B cell (primary cell): ENCODE data around the gene H19. TPM values are rescaled to one million over a fixed set of nuclear protein-coding genes. Genes with fewer than 3 reads are reported as not detected.
A peak's percentile ranks its signal among the peaks of the same experiment; 100 is the strongest.

Experiments
- ATAC-seq: fragments of 200-7000 bp; cut with Tn5 transposase; one replicate; pipeline ENCODE4 v1.10.0; 2021; ENCODE audit warnings: low read depth, mild to moderate bottlenecking, moderate number of reproducible peaks, moderate library complexity
- CTCF ChIA-PET: fragments of 350-600 bp; sonication (Branson Sonifier 250); formaldehyde crosslinking; loops from one replicate; lab custom pipeline; 2021; ENCODE audit warnings: antibody characterized with exemption, inconsistent platforms; lab: Charles Lee
- POLR2A ChIA-PET: fragments of 350-600 bp; sonication (Branson Sonifier 250); formaldehyde crosslinking; loops from one replicate; lab custom pipeline; 2021; ENCODE audit warnings: antibody characterized with exemption; lab: Charles Lee
- DNase-seq: peaks from one replicate; pipeline ENCODE4 v3.0.0; 2013
- H2AFZ ChIP-seq: 2 replicates; pipeline ENCODE4 v1.6.1; 2012; ENCODE audit warnings: mild to moderate bottlenecking, low read depth, low read length; ENCODE audit not compliant: insufficient read depth, poor library complexity, severe bottlenecking
- H3K27ac ChIP-seq, 2 donors: 1 replicate in 1 of 2; 2 replicates in 1 of 2; pipeline ENCODE4 v1.5.1; 2012 to 2013; ENCODE audit warnings: low read length in 2 of 2, mild to moderate bottlenecking in 2 of 2, moderate library complexity in 1 of 2
- H3K27me3 ChIP-seq, 4 experiments: fragments of 200-600 bp in 1 of 4; sonication (generic) in 1 of 4; replicated peaks in 1 of 4; 1 replicate in 2 of 4; 2 replicates in 2 of 4; pipeline versions ENCODE4 v1.6.1 to v1.7.0; 2013 to 2016; ENCODE audit warnings: low read length in 3 of 4, mild to moderate bottlenecking in 2 of 4, mixed read lengths in 1 of 4, moderate library complexity in 1 of 4; ENCODE audit not compliant: insufficient read depth in 4 of 4, control insufficient read depth in 3 of 4; ENCODE audit errors: control extremely low read depth in 1 of 4
- H3K36me3 ChIP-seq, 2 experiments: replicated peaks in 1 of 2; 1 replicate in 1 of 2; 2 replicates in 1 of 2; pipeline versions ENCODE4 v1.6.1 to v1.7.1; 2013; ENCODE audit warnings: low read length in 1 of 2; ENCODE audit not compliant: insufficient read depth in 2 of 2, control insufficient read depth in 1 of 2; ENCODE audit errors: control extremely low read depth in 1 of 2, extremely low read depth in 1 of 2
- H3K4me1 ChIP-seq, 2 donors: fragments of 200-600 bp in 1 of 2; sonication (generic) in 1 of 2; 1 replicate in 1 of 2; 2 replicates in 1 of 2; pipeline versions ENCODE4 v1.5.1 to v1.6.1; 2013 to 2017; ENCODE audit warnings: low read length in 2 of 2; ENCODE audit not compliant: control insufficient read depth in 2 of 2, insufficient read depth in 2 of 2
- H3K4me2 ChIP-seq: replicated peaks from 2 replicates; pipeline ENCODE3; 2012; ENCODE audit warnings: mild to moderate bottlenecking, low read depth, low read length; ENCODE audit not compliant: poor library complexity, severe bottlenecking
- H3K4me3 ChIP-seq, 5 experiments: fragments of 200-600 bp in 1 of 5; sonication (generic) in 1 of 5; 1 replicate in 3 of 5; 2 replicates in 2 of 5; pipeline versions ENCODE4 v1.5.1 to v1.7.0; 2011 to 2016; ENCODE audit warnings: low read length in 4 of 5, mild to moderate bottlenecking in 4 of 5, low read depth in 2 of 5, control low read depth in 1 of 5, moderate library complexity in 1 of 5; ENCODE audit not compliant: insufficient read depth in 1 of 5; ENCODE audit errors: control extremely low read depth in 1 of 5, extremely low read depth in 1 of 5
- H3K79me2 ChIP-seq: fragments of 200-600 bp; sonication (generic); one replicate; pipeline ENCODE4 v1.6.0; 2016; ENCODE audit warnings: low read length; ENCODE audit not compliant: control insufficient read depth, insufficient read depth
- H3K9ac ChIP-seq: fragments of 200-600 bp; sonication (generic); 2 replicates; pipeline ENCODE4 v1.6.1; 2017; ENCODE audit warnings: mild to moderate bottlenecking, low read length, moderate library complexity
- H3K9me3 ChIP-seq, 3 donors: one replicate each; pipeline versions ENCODE4 v1.6.1 to v1.7.1; 2013; ENCODE audit warnings: low read length in 2 of 3; ENCODE audit not compliant: control insufficient read depth in 2 of 3, insufficient read depth in 1 of 3; ENCODE audit errors: control extremely low read depth in 1 of 3
- H4K20me1 ChIP-seq: 2 replicates; pipeline ENCODE4 v1.6.0; 2012; ENCODE audit warnings: mild to moderate bottlenecking, low read length; ENCODE audit not compliant: insufficient read depth, control insufficient read depth, poor library complexity, severe bottlenecking
- H3K27ac Mint-ChIP-seq: one replicate; pipeline ENCODE4 v1.8.0; 2021; ENCODE audit warnings: mixed read lengths
- H3K27me3 Mint-ChIP-seq: one replicate; pipeline ENCODE4 v1.8.0; 2021; ENCODE audit warnings: mixed read lengths
- H3K4me1 Mint-ChIP-seq: one replicate; pipeline ENCODE4 v1.8.0; 2021; ENCODE audit warnings: mixed read lengths
- H3K4me3 Mint-ChIP-seq: one replicate; pipeline ENCODE4 v1.8.0; 2021; ENCODE audit warnings: mixed read lengths
- H3K9me3 Mint-ChIP-seq: one replicate; pipeline ENCODE4 v1.8.0; 2022; ENCODE audit warnings: mixed read lengths; ENCODE audit not compliant: insufficient read depth
- EZH2 ChIP-seq: IDR thresholded peaks from 2 replicates; pipeline ENCODE4 v1.6.1; 2012; ENCODE audit warnings: borderline replicate concordance, low read depth, mild to moderate bottlenecking, moderate library complexity, low read length; ENCODE audit not compliant: insufficient read depth, poor library complexity, severe bottlenecking
- WGBS: methylation state at CpG from one replicate; pipeline ENCODE4 v1.1.5; 2013; ENCODE audit warnings: missing lambda C conversion rate; ENCODE audit not compliant: insufficient coverage; 5-methylcytosine and 5-hydroxymethylcytosine counted together
- intact Hi-C: fragments of 100-400 bp; cut with micrococcal nuclease; formaldehyde crosslinking; loops from one replicate; pipeline ENCODE4 v1.10.0; 2022
- polyA plus RNA-seq: library from polyadenylated mRNA; depleted of rRNA; stranded (reverse); fragments of >200 nt; gene quantifications from 2 replicates; pipeline ENCODE4 v1.2.3, GENCODE V29; 2012
- total RNA-seq, 2 donors: library from RNA; stranded (reverse); fragments of 120-200 nt in 1 of 2; gene quantifications; 1 replicate in 1 of 2; 2 replicates in 1 of 2; pipeline versions ENCODE4 v1.2.3 to v1.2.4, GENCODE V29; 2013 to 2022
- TF ChIP-seq, protein P1 (sequence below): fragments of 200-600 bp; IDR thresholded peaks from one replicate; pipeline ENCODE4 v1.8.0; 2022; ENCODE audit warnings: antibody characterized with exemption, mild to moderate bottlenecking

Gene H19
- total and polyA plus RNA-seq, 2 donors (not counting 1 experiment from before 2014, with no cell fraction given), result not detected

DNA sequence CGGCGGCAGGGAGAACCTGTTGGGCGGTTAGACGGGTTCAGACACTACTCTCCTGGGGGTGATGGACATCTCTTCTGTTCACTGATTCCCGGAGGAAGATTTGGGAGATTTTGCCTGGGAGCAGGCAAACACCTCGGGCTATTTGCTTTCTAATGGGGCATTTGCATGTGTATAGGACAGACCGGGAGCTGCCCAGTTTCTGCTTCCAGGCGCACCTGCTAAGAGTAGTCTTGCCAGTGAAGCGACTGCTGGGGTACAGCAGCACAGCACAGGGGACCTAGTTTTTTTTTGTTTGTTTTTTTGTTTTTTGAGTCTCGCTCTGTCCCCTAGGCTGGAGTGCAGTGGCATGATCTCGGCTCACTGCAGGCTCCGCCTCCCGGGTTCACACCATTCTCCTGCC, 6.8 kb upstream of the H19 start:
- H3K4me1 Mint-ChIP-seq, result no peaks in the 10 kb centered on the region
- ChIA-PET CTCF (interaction anchor here (5.3 to 6.1 kb wide), 2 partner anchors 311 to 351 kb away, joined by 57 to 202 read pairs; no protein-coding TSS in a partner anchor), POLR2A (no interaction called here)
- H3K4me1 ChIP-seq, result no peaks in the 10 kb centered on the region
- DNase-seq (no peak), ATAC-seq (no peak)
- no peaks in the 10 kb centered on the region for H3K9me3 ChIP-seq
- H3K36me3 ChIP-seq, result no peaks in the 10 kb centered on the region
- H3K9me3 Mint-ChIP-seq, result no peaks in the 10 kb centered on the region
- H3K4me2 ChIP-seq, result no peak overlapping the region
- H3K27me3 ChIP-seq, result no peaks in the 10 kb centered on the region
- no peaks in the 10 kb centered on the region for H4K20me1 ChIP-seq
- TF ChIP-seq, protein P1, sequence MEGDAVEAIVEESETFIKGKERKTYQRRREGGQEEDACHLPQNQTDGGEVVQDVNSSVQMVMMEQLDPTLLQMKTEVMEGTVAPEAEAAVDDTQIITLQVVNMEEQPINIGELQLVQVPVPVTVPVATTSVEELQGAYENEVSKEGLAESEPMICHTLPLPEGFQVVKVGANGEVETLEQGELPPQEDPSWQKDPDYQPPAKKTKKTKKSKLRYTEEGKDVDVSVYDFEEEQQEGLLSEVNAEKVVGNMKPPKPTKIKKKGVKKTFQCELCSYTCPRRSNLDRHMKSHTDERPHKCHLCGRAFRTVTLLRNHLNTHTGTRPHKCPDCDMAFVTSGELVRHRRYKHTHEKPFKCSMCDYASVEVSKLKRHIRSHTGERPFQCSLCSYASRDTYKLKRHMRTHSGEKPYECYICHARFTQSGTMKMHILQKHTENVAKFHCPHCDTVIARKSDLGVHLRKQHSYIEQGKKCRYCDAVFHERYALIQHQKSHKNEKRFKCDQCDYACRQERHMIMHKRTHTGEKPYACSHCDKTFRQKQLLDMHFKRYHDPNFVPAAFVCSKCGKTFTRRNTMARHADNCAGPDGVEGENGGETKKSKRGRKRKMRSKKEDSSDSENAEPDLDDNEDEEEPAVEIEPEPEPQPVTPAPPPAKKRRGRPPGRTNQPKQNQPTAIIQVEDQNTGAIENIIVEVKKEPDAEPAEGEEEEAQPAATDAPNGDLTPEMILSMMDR, result no peak
- TF ChIP-seq EZH2, result no peak
- intact Hi-C loops, result no loop called here
- no peaks in the 10 kb centered on the region for H3K27me3 Mint-ChIP-seq
- no peak overlapping the region for H2AFZ ChIP-seq
- H3K79me2 ChIP-seq, result no peaks in the 10 kb centered on the region
- WGBS, result no CpG with 5 or more reads among the region's 13 CpGs
- no peak overlapping the region for H3K27ac Mint-ChIP-seq
- no peak overlapping the region for H3K4me3 ChIP-seq
- H3K9ac ChIP-seq, result no peak overlapping the region
- H3K4me3 Mint-ChIP-seq, result no peak overlapping the region
- no peak overlapping the region for H3K27ac ChIP-seq

DNA sequence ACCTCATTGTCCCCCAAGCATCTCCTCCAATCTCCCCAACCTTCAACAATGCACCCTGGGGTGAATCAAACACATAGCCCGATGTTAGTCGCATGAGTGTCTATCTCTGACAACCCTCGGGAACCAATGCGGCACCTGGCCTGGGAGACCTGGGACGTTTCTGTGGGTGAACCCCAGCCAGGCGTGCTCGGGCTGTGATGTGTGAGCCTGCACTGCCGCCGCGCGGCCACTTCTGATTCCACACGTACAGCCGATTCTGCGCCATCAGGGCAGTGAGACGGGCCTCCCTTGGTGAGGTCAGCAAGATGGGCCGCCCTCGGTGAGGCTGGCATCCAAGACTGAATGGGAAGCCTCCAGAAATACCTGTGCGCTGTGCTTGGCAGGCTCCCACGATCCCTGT, 5.2 kb upstream of the H19 start:
- CTCF ChIA-PET, result interaction anchor here (0.6 to 6.1 kb wide), 14 partner anchors 49 to 363 kb away, joined by 3 to 202 read pairs (median 7); partner anchors contain the start of genes LSP1 and SYT8
- H3K4me3 Mint-ChIP-seq, result no peak overlapping the region
- no peaks in the 10 kb centered on the region for H3K9me3 Mint-ChIP-seq

More for the DNA sequence above, 5.2 kb upstream of the H19 start:
- H3K79me2 ChIP-seq, result no peaks in the 10 kb centered on the region
- no peaks in the 10 kb centered on the region for H3K4me1 ChIP-seq
- TF ChIP-seq, protein P1, result no peak
- TF ChIP-seq EZH2, result no peak
- Mint-ChIP-seq H3K27ac (no peak overlapping the region), H3K27me3 (no peaks in the 10 kb centered on the region), H3K4me1 (no peaks in the 10 kb centered on the region)
- H3K27ac ChIP-seq, result no peak overlapping the region
- H3K27me3 ChIP-seq, result no peaks in the 10 kb centered on the region
- WGBS, result no CpG with 5 or more reads among the region's 19 CpGs
- intact Hi-C loops, result no loop called here
- no peak overlapping the region for H2AFZ ChIP-seq
- no peak overlapping the region for H3K4me2 ChIP-seq
- H3K9me3 ChIP-seq, result no peaks in the 10 kb centered on the region
- H3K4me3 ChIP-seq, result no peak overlapping the region
- no peaks in the 10 kb centered on the region for H3K36me3 ChIP-seq
- no peak overlapping the region for H3K9ac ChIP-seq
- DNase-seq (no peak), ATAC-seq (peak; percentile 46)
- H4K20me1 ChIP-seq, result no peaks in the 10 kb centered on the region
- POLR2A ChIA-PET, result no interaction called here
